ENCODE measurements around the gene PDGFRA. TPM values are rescaled to one million over a fixed set of nuclear protein-coding genes. Genes with fewer than 3 reads are reported as not detected.

PDGFRA gene
- polyA plus RNA-seq, 1 donor from 2014 or later, result 0.43 TPM

DNA sequence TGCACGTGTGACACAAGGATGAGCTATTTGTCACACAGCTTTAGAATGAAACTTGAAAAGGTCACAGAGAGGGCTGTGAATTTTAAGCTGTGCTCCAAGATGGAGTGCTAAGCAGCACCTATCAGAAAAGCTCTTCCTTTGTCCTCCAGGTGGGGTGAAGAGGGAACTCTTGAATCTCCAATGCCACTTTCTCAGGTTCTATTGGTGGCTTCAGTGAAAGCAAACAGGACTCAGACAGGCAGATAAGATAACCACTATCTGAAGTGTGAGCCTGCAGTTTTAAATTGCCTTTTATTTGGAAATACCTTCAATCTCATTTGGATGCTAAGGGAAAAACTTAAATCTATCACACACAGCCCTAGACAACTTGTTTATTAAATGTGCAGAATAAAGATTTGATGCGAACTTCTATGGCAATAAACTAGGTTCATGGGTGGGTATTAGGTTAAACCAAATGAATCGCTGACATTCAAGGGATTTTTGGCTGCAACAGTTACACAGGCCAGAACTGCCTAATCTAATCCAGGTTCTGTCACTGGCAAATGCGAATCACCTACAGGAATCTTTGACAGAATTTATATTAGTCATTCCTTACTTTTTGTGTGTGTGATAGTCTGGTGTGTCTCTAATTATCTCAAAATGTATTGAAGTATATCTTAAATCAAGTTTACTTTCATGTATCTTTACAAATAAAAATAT lies 13.6 kb upstream of the PDGFRA start:
- no peaks in the 10 kb centered on the region for H3K9me2 ChIP-seq (ENCODE audit: insufficient read depth, low read length)
- H2AFZ ChIP-seq (ENCODE audit: low read depth, low read length), result no peak overlapping the region
- no peak overlapping the region for H3K27ac ChIP-seq (ENCODE audit: low read length)
- no peaks in the 10 kb centered on the region for H3K36me3 ChIP-seq (ENCODE audit: insufficient read depth, low read length)
- no peaks in the 10 kb centered on the region for H3K79me2 ChIP-seq (replicated peaks; ENCODE audit: insufficient read depth, low read length)
- no peak overlapping the region for H3K4me2 ChIP-seq (ENCODE audit: low read length)
- TF ChIP-seq, protein P1, sequence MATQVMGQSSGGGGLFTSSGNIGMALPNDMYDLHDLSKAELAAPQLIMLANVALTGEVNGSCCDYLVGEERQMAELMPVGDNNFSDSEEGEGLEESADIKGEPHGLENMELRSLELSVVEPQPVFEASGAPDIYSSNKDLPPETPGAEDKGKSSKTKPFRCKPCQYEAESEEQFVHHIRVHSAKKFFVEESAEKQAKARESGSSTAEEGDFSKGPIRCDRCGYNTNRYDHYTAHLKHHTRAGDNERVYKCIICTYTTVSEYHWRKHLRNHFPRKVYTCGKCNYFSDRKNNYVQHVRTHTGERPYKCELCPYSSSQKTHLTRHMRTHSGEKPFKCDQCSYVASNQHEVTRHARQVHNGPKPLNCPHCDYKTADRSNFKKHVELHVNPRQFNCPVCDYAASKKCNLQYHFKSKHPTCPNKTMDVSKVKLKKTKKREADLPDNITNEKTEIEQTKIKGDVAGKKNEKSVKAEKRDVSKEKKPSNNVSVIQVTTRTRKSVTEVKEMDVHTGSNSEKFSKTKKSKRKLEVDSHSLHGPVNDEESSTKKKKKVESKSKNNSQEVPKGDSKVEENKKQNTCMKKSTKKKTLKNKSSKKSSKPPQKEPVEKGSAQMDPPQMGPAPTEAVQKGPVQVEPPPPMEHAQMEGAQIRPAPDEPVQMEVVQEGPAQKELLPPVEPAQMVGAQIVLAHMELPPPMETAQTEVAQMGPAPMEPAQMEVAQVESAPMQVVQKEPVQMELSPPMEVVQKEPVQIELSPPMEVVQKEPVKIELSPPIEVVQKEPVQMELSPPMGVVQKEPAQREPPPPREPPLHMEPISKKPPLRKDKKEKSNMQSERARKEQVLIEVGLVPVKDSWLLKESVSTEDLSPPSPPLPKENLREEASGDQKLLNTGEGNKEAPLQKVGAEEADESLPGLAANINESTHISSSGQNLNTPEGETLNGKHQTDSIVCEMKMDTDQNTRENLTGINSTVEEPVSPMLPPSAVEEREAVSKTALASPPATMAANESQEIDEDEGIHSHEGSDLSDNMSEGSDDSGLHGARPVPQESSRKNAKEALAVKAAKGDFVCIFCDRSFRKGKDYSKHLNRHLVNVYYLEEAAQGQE (IDR thresholded peaks at IDR 0.05; ENCODE audit: borderline replicate concordance), result no peak
- TF ChIP-seq EP300 (conservative IDR thresholded peaks at IDR 0.05; ENCODE audit: poor library complexity, severe bottlenecking) (no peak), SMC3 (conservative IDR thresholded peaks at IDR 0.05; ENCODE audit: poor library complexity) (no peak), MXI1 (conservative IDR thresholded peaks at IDR 0.05; ENCODE audit: poor library complexity, severe bottlenecking) (no peak), EZH2 (IDR thresholded peaks at IDR 0.05; ENCODE audit: borderline replicate concordance, insufficient read depth, low read length, poor library complexity, severe bottlenecking) (no peak), POLR2AphosphoS5 (IDR thresholded peaks at IDR 0.05) (no peak), TAF1 (IDR thresholded peaks at IDR 0.05; ENCODE audit: low read depth) (no peak), RAD21 (conservative IDR thresholded peaks at IDR 0.05) (no peak)
- TF ChIP-seq, protein P2, sequence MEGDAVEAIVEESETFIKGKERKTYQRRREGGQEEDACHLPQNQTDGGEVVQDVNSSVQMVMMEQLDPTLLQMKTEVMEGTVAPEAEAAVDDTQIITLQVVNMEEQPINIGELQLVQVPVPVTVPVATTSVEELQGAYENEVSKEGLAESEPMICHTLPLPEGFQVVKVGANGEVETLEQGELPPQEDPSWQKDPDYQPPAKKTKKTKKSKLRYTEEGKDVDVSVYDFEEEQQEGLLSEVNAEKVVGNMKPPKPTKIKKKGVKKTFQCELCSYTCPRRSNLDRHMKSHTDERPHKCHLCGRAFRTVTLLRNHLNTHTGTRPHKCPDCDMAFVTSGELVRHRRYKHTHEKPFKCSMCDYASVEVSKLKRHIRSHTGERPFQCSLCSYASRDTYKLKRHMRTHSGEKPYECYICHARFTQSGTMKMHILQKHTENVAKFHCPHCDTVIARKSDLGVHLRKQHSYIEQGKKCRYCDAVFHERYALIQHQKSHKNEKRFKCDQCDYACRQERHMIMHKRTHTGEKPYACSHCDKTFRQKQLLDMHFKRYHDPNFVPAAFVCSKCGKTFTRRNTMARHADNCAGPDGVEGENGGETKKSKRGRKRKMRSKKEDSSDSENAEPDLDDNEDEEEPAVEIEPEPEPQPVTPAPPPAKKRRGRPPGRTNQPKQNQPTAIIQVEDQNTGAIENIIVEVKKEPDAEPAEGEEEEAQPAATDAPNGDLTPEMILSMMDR (IDR thresholded peaks at IDR 0.05; ENCODE audit: poor library complexity, severe bottlenecking), result no peak
- H3K4me3 ChIP-seq (ENCODE audit: low read length), result no peak overlapping the region
- H3K27me3 ChIP-seq (ENCODE audit: insufficient read depth, low read depth, low read length), result no peaks in the 10 kb centered on the region
- no peaks in the 10 kb centered on the region for H4K20me1 ChIP-seq (ENCODE audit: insufficient read depth)
- peaks cover 2% of the 10 kb centered on the region for H3K9me3 ChIP-seq (ENCODE audit: low read length)
- H3K9ac ChIP-seq (ENCODE audit: low read length), result no peak overlapping the region
- no peaks in the 10 kb centered on the region for H3F3A ChIP-seq (ENCODE audit: insufficient read depth, low read length, poor library complexity, severe bottlenecking)

DNA sequence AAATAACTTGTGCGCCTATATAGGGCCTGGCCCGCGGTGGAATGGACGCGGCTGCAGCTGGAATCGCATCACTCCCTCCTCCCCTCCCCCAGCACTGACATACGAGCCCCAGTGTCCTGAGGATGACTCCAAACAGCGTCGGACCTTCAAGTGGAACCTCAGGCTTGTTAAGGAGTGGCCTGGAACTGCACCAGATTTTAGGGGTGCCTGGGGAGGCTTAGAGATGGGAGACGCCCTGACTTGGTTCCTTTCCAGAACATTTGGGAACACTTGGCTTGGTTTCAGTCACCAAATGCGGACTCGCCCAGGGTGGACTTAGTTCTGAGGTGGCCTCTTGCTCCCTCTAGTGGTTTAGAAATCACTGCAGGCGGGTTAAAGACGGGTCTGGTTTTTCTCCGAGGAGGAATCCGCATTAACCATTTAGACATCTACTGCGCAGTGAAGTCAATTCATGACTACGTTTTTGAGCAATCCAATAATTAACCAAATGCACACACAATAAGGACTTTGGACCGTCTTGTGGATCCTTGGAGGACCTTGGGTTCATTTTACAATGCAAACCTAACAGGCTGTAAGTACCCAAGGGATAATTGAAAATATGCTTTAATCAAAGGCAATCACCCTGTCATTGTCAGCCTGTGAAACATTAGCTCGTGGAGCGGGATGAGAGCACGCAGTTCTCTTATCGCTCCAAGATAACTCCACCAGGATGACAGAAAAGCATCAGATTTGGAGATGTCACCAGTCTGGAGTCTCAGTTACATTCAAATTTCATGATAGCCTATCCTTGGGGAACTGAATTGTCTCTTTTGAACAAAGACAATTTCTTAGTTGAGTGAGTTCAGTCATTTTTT lies 11.2 kb upstream of the PDGFRA start:
- H3K27ac ChIP-seq (ENCODE audit: low read length), result peak overlapping the region; percentile 4
- H3K4me3 ChIP-seq (ENCODE audit: low read length), result peak overlapping the region; percentile 61
- H3K9me3 ChIP-seq (ENCODE audit: low read length), result no peaks in the 10 kb centered on the region
- H2AFZ ChIP-seq (ENCODE audit: low read depth, low read length), result no peak overlapping the region
- H3K9ac ChIP-seq (ENCODE audit: low read length), result no peak overlapping the region
- no peak for TF ChIP-seq EZH2 (IDR thresholded peaks at IDR 0.05; ENCODE audit: borderline replicate concordance, insufficient read depth, low read length, poor library complexity, severe bottlenecking)
- TF ChIP-seq TAF1 (IDR thresholded peaks at IDR 0.05; ENCODE audit: low read depth), result no peak
- TF ChIP-seq, protein P2 (IDR thresholded peaks at IDR 0.05; ENCODE audit: poor library complexity, severe bottlenecking), result peak; percentile 96
- TF ChIP-seq EP300 (conservative IDR thresholded peaks at IDR 0.05; ENCODE audit: poor library complexity, severe bottlenecking), result peak; percentile 88
- TF ChIP-seq RAD21 (conservative IDR thresholded peaks at IDR 0.05), result peak; percentile 93
- TF ChIP-seq MXI1 (conservative IDR thresholded peaks at IDR 0.05; ENCODE audit: poor library complexity, severe bottlenecking), result no peak
- TF ChIP-seq SMC3 (conservative IDR thresholded peaks at IDR 0.05; ENCODE audit: poor library complexity), result peak; percentile 95
- TF ChIP-seq, protein P1 (IDR thresholded peaks at IDR 0.05; ENCODE audit: borderline replicate concordance), result peak; percentile 45
- TF ChIP-seq POLR2AphosphoS5 (IDR thresholded peaks at IDR 0.05), result peak; percentile 88
- H3K9me2 ChIP-seq (ENCODE audit: insufficient read depth, low read length), result no peaks in the 10 kb centered on the region
- no peaks in the 10 kb centered on the region for H4K20me1 ChIP-seq (ENCODE audit: insufficient read depth)
- H3F3A ChIP-seq (ENCODE audit: insufficient read depth, low read length, poor library complexity, severe bottlenecking), result no peaks in the 10 kb centered on the region
- no peaks in the 10 kb centered on the region for H3K36me3 ChIP-seq (ENCODE audit: insufficient read depth, low read length)
- peak overlapping the region; percentile 88 for H3K4me2 ChIP-seq (ENCODE audit: low read length)
- no peaks in the 10 kb centered on the region for H3K27me3 ChIP-seq (ENCODE audit: insufficient read depth, low read depth, low read length)
- no peaks in the 10 kb centered on the region for H3K79me2 ChIP-seq (replicated peaks; ENCODE audit: insufficient read depth, low read length)

Measured in neural cell (in vitro differentiated cells).